HG03575 (cell line): ENCODE data around the gene A2ML1.
"Not testable (repeated sequence)": the region's sequence is repeated elsewhere in the genome, so short reads cannot be mapped to it uniquely, and the experiment has no call there.

Experiments used
- ATAC-seq: cut with Tn5 transposase; IDR thresholded peaks from one replicate; pipeline ENCODE4 v1.9.1; 2021; ENCODE audit not compliant: unreplicated experiment, insufficient number of reproducible peaks, low FRiP score; ENCODE audit errors: extremely low read depth

A2ML1 gene

GRCh38 chr12:8813572-8814357 lies 8.7 kb upstream of the A2ML1 start:
- no peak for ATAC-seq

- ATAC-seq = no peak
Observed at GRCh38 chr12:8816448-8817050, 5.9 kb upstream of the A2ML1 start.

- no peak for ATAC-seq
Observed at GRCh38 chr12:8817856-8818255, 4.6 kb upstream of the A2ML1 start.

- ATAC-seq = no peak
Observed at GRCh38 chr12:8818526-8818925, 3.9 kb upstream of the A2ML1 start.

GRCh38 chr12:8819666-8819980 lies 2.8 kb upstream of the A2ML1 start:
- no peak for ATAC-seq

- not testable (repeated sequence) for ATAC-seq
Observed at GRCh38 chr12:8820676-8821407, 1.6 kb upstream of the A2ML1 start.

- no peak for ATAC-seq
Observed at GRCh38 chr12:8821591-8821990, 830 bp upstream of the A2ML1 start.

- ATAC-seq = no peak
Observed at GRCh38 chr12:8823565-8824300, 1.3 kb downstream of the A2ML1 start.

GRCh38 chr12:8827551-8828256 lies 5.3 kb downstream of the A2ML1 start:
- no peak for ATAC-seq

- ATAC-seq = no peak
Observed at GRCh38 chr12:8828257-8829124, 6.1 kb downstream of the A2ML1 start.

- ATAC-seq = no peak
Observed at GRCh38 chr12:8829125-8829518, 6.7 kb downstream of the A2ML1 start.

- no peak for ATAC-seq
Observed at GRCh38 chr12:8829621-8830020, 7.2 kb downstream of the A2ML1 start.

- no peak for ATAC-seq
Observed at GRCh38 chr12:8831116-8831515, 8.7 kb downstream of the A2ML1 start.

- ATAC-seq = no peak
Observed at GRCh38 chr12:8832500-8832899, 10.1 kb downstream of the A2ML1 start.

GRCh38 chr12:8834230-8834629 lies 11.8 kb downstream of the A2ML1 start:
- no peak for ATAC-seq

- ATAC-seq = no peak
Observed at GRCh38 chr12:8837291-8837690, 14.9 kb downstream of the A2ML1 start.

- no peak for ATAC-seq
Observed at GRCh38 chr12:8840321-8840720, 17.9 kb downstream of the A2ML1 start.

- ATAC-seq = no peak
Observed at GRCh38 chr12:8840938-8841633, 18.7 kb downstream of the A2ML1 start.
